T-helper 2 cell treated with Interferon-gamma antibody and Interleukin-4, amounts not matched to agents 100 ng/mL and 5 ng/mL, for 36 hours (primary cell): Measurements from ENCODE around the gene XAF1. TPM values are rescaled to one million over a fixed set of nuclear protein-coding genes. Genes with fewer than 3 reads are reported as not detected.
"Not testable (repeated sequence)": the region's sequence is repeated elsewhere in the genome, so short reads cannot be mapped to it uniquely, and the experiment has no call there.

Experiments
- intact Hi-C: fragments of 100-400 bp; cut with micrococcal nuclease; formaldehyde crosslinking; loops from one replicate; pipeline ENCODE4 v1.15.1; 2023
- total RNA-seq: library from RNA; stranded (reverse); gene quantifications from 2 replicates; pipeline ENCODE4 v1.2.3, GENCODE V29; 2022

Gene XAF1
- total RNA-seq, 1 donor from 2014 or later, result 213 TPM

DNA sequence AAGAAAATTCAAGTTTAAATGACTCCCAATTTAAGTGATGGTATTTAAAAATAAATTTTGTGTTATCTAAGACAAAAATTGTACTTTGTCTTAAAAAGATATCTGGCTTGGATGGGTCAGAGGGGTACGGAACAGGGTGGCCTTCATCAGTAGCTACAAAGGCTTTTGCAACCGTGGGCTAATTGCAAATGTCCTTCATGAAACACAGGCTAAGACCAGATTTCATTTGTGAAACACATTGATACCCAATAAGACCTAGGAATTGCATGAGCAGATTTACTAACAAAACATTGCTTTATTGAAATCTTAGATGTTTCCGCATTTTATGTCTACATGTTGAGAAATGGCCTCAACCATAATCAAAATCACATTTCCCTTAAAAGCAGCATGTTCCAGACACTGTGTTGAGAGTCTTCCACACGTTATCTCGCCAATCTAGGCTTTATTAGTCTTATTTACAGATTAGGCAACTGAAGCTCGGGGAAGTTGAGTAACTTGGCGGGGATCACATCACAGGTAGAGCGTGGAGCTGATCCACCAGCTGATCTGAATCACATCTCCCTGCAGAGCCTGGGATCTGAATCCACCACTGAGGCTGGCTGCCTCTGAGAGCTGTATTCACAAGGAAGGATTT, 42.0 kb downstream of the XAF1 start:
- intact Hi-C loops, result no loop called here

DNA sequence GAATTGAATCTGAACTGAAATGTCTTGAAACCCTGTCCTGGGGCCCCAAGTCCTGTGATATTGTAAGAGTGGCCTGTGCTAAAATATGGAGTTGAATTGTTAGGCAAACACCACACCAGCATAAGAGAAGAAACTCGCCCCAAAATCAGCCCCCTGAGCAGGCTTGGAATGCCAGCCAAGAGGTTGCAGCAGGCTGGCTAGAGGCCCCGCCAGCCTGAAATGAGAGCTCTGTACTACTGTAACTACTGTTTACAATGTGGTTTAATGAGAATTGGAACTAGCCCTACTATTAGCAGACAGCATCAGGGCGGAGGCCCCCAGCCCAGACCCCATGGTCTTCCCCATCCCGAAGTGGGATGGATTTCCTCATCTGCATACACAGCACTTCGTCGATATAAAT, 43.9 kb downstream of the XAF1 start:
- intact Hi-C loops, result no loop called here

GRCh38 chr17:6800422-6801027, 44.7 kb downstream of the XAF1 start:
- intact Hi-C loops, result no loop called here

DNA sequence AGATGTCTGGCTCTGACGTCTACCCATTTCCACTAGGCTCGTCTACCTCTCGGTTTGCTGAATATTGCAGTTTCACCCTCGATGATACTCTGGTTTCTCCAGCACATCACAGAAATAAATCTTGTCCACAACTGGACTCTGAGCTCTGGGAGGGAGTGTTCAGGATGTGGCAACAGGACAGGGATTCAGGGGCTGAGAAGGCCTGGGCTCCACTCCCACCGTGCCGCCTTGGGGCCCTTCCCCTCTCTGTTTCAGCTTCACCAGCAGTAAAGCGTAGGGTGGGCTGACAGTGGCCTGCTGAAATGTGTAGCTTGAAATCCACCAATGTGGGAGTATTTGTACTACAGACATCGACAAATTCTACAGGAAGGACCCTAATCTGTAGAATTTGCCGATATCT, 55.7 kb downstream of the XAF1 start:
- intact Hi-C loops, result no loop called here

DNA sequence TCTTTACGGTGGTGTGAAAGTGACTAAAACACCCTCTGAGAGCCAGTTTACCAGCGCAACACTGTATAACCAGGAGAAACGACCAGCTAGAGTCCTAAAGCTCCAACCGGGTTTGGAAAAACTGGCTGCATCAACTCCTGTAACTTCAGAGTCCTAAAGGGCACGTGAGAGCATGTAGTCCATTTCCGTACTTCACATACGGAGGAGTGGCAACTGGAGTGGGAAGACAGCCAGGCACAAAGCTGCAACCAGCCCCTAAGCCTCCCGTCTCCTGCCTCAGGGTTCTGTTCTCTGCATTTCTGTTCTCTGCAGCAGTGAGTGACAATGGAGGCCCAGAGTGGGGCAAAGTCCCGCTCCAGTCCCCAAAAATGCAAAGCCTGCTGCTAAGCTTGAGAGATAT, 56.4 kb downstream of the XAF1 start:
- intact Hi-C loops, result no loop called here

DNA sequence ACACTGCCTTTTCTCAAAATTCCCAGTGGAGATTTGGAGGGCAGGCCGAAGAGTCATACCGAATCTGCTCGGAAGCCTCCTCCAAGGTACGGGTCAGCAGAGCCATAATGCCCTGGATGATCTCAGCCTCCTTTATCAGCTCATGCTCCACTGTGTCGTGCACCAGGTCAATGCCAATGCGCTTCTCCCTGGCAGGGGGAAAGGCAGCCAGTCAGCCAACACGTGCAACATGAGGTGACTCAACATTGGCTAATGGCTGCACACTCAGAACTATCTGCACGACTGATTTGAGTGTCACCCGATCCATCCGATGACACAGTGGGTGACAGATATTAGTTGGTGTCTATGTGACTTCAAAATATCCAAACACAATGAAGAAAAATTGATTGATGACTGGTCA, 59.9 kb downstream of the XAF1 start:
- intact Hi-C loops, result no loop called here

DNA sequence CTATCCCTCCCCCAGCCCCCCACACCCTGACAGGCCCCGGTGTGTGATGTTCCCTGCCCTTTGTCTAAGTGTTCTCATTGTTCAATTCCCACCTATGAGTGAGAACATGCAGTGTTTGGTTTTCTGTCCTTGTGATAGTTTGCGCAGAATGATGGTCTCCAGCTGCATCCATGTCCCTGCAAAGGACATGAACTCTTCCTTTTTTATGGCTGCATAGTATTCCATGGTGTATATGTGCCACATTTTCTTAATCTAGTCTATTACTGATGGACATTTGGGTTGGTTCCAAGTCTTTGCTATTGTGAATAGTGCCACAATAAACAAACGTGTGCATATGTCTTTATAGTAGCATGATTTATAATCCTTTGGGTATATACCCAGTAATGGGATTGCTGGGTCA, 60.5 kb downstream of the XAF1 start:
- intact Hi-C loops, result not testable (repeated sequence)

DNA sequence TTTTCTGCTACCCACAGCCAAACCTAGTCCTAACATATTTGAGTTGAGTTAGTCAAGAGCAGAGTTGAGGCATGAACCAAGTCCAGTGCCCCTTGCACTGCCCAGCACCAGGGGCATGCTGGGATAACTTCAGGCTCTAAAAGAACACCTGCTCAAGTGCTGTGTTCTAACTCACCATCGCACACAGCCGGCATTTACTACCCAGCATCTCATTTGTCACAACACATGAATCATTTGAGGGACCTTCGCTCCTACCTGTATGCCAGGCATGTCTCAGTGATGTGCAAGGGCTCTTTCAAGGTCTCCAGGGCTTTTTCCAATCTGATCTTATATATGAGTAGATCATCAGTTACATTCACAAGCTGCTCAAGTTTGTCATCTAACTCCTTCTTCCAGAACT, 63.1 kb downstream of the XAF1 start:
- intact Hi-C loops, result no loop called here

DNA sequence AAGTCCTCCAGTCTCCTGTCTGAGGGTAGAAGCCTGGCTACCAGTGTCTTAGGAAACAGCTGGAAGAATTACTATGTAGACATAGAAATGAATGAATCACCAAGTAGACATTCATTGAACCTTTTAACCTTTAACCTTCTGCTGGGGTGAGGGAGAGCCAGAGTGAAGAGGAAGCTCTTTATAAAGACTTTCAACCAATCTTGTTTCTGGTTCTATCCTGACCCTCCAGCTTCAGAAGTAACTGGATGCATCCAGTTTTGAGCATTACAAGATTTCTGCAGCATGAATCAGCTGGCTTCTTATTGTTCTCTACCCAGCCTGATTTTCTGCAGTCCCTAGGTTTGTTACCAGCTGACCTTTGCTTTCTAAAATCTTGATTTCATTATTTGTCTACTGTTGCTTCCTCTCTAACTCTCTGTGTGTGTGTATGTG, 67.2 kb downstream of the XAF1 start:
- intact Hi-C loops, result no loop called here

Other genes starting within 250 kb of the XAF1 start
- gene PITPNM3, start 199.5 kb upstream of the XAF1 start, total RNA-seq, result 0.50 and 0.77 TPM in 2 replicates
- 16.5 and 19.1 TPM in 2 replicates for gene KIAA0753, start 115.3 kb upstream of the XAF1 start, total RNA-seq
- gene TXNDC17, start 115.0 kb upstream of the XAF1 start, total RNA-seq, result 76.9 and 82.4 TPM in 2 replicates
- gene MED31, start 104.4 kb upstream of the XAF1 start, total RNA-seq, result 16.8 and 19.1 TPM in 2 replicates
- 1.6 and 1.7 TPM in 2 replicates for gene C17orf100, start 104.3 kb upstream of the XAF1 start, total RNA-seq
- gene SLC13A5, start 42.7 kb upstream of the XAF1 start, total RNA-seq, result not detected in 2 replicates
- 1.6 TPM in 2 replicates for gene FBXO39, start 20.2 kb downstream of the XAF1 start, total RNA-seq
- not detected in 2 replicates for gene TEKT1, start 75.7 kb downstream of the XAF1 start, total RNA-seq
- not detected in 2 replicates for gene ALOX12, start 240.0 kb downstream of the XAF1 start, total RNA-seq